Measurements from ENCODE around the gene RAD51B.

The RAD51B gene

GRCh38 chr14:68702578-68702977 is 883.0 kb downstream of the RAD51B start:
- DNase-seq, result no peak

DNA sequence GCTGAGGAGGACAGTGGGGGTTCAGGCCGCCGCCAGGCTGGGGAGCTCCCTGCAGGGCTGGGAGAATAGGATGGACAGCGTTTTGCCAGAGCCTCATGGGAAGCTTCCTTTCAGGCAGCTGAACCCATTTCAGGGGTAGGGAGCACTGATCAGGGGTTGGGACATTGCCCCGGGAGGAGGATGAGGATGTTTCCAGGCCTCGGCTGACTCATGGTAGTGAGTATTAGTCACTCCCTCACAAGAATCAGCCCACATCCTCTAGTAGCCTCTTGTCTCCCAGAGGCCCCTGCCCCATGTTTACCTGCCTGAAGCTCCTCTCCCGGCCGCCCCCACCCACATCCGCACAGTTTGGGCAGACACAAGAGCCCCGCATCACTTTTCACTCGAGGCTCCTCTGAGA is 883.5 kb downstream of the RAD51B start:
- DNase-seq, result no peak

- DNase-seq, result no peak
These were observed 885.4 kb downstream of the RAD51B start for GRCh38 chr14:68704736-68705720.

DNA sequence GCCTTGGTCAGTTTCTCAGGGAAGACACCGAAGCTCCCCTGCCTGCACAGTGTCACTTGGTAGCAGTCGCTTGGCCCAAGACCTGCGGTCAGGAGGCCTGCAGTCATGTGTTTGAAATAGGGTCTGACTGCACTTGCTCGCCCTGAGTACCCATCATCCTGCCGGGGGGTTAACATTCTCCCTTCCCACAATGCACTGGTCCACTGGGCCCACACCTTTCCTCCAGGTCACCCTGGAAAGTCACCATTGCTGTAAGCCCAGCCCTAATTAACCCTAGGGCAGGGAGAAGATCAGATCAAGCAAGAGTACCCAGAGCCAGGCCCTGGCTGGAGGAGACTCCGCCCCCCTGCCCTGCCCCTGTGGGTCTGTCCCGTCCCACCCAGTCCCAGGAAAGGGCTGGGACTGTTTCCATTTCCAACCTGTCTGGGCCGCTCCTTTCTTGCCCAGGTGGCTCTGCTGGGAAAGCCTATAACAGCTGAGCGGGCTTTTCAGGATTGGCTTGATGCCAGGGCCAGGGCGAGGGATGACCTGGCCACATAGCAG is 886.2 kb downstream of the RAD51B start:
- no peak for DNase-seq

DNA sequence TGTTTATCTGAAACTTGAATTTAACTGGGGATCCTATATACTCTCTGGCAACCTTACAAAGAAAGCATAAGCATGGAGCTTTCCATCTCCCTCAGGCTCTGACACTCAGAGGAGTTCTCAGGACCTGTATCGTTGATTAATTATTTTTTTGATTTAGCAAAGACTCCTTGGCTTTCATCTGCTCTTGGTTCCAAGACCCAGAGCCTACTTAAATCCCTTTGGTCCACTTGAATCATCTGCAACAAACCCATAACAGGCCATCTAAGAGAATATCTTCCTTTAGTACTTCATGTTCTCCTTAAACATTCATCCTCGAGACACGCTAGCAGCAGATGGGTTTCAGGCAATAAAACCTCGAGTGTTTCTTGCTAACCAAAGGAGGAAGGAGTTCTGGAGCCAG is 887.9 kb downstream of the RAD51B start:
- no peak for DNase-seq

- DNase-seq, result no peak
These were observed 888.8 kb downstream of the RAD51B start for GRCh38 chr14:68708343-68708742.

GRCh38 chr14:68709007-68709406 is 889.4 kb downstream of the RAD51B start:
- no peak for DNase-seq

DNA sequence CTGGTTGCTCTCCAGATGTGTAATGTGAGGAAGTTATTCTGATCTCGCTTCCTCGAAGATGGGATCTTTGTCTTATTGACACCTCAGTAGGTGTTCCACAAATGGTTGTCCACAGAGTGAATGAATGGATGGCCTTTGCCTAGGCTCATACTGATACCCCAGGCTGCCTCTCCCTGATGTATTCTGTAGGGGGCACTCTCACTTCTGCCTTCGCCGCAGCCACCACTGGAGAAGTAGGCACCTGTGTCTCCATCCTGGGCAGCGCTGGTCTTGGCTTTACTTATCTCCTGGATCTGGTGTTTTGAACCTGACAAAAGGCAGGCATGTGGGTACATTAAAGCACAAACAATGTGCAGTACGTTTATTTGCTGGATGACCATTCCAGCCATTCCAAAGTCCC is 891.2 kb downstream of the RAD51B start:
- DNase-seq, result no peak

DNA sequence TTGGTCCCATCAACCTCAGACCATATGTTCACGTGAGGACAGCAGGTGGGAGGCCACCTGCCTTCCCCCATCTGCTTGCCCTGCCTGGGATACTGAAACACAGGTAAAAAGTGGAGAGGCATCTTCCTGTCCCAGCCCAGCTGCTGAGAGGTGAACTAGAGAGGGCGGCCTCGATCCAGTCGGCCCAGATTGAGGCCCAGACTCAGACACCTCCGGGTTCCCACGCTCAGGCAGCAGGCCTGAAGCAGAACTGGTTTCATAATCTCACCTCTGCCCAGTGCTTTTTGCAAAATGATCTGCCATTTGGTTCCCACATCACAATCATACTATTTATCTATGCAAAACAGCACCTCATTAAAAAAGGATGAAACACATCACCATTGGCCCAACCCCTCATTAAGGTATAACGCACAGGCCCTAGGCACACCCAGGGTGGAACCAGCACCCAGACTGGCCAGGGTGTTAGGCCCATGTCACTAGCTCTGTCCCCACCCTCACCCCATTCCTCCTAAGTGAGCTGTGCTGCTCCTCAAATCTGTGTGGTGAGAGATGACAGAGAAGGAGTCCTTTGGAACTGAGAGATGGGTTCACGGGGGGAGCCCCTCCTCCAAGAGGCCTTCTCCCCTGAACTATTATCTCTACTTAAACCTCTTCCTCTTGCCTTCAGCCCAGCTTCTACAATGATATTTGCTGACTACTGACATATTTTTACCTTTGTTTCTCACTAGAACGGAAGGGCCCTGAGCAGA is 892.2 kb downstream of the RAD51B start:
- DNase-seq, result peak; percentile 10

GRCh38 chr14:68712703-68713370 is 893.3 kb downstream of the RAD51B start:
- no peak for DNase-seq

GRCh38 chr14:68713782-68714181 is 894.2 kb downstream of the RAD51B start:
- DNase-seq, result no peak

DNA sequence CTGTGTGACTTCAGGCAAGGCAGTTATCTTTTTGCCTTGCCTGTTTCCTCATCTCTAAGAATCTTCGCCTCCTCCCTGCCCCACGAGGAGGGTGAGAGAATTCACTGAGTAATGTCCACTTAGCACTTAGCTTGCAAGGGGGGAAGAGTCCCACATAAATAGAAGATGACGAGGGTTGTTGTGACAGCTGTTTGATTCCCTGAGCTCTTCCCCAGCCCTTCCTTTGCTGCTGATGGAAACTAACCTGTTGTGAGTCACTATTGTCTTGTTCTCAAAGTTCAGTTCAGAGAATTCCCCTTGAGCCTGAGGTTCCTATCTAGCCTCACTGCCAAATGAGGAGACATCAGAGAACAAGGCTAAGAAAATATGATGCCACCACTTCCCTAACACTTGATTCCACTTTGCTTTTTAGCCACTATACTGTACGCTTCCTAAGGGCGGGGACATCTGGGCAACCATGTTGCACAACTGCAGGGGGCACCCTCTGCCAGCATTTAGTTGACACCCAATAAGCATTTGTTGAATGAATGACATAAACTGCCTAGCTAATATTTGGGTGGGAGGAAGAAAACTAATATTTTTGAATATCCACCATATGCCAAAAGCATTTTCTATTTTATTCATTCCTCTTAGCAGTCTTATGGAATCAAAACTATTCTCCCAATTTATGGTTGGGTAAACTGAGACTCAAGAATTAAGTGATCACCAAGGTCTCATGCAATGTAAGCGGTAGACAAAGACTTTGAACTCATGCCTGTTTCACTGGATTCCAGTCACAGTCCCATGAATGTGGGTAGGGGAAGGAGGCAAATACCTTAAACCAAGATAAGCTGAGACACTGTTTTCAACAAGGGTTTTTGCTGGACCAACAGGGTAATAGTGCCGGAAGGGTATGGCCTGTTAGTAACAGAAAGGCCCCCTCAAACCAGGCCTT is 895.7 kb downstream of the RAD51B start:
- no peak for DNase-seq

GRCh38 chr14:68716698-68717097 is 897.1 kb downstream of the RAD51B start:
- no peak for DNase-seq

- DNase-seq, result no peak
These were observed 898.7 kb downstream of the RAD51B start for GRCh38 chr14:68718023-68718990.

DNA sequence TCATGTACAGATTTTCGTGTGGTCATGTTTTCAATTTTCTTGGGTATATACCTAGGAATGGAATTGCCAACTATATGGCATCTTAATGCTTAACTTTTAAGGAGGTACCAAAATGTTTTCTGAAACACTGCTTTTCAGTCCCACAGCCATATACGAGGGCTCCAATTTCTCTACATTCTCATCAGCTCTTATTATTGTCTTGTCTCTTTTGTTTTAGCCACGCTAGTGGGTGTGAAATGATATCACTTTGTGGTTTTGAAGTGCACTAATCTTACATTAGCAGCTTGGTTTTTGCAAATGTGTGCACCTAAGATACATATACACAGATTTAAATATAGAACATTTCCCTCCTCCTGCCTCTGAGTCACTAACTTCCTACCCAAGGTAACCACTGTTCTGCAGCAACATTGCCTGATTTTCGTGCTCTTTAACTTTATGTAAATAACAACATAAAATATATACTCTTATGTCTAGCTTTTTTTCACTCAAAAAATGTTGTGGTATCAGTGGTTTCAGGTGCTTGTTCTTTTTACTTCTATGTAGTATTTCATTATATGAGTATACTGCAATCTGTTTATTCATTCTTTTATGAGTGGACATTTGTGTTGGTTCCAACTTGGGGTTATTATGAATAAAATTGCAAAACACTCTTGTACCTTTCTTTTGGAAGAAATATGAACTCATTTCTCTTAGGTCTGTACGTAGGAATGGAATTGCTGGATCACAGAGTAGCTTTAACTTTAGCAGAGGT is 900.2 kb downstream of the RAD51B start:
- DNase-seq, result no peak

GRCh38 chr14:68722186-68722585 is 902.6 kb downstream of the RAD51B start:
- no peak for DNase-seq

- no peak for DNase-seq
These were observed 903.5 kb downstream of the RAD51B start for GRCh38 chr14:68722968-68723566.

- DNase-seq, result no peak
These were observed 904.3 kb downstream of the RAD51B start for GRCh38 chr14:68723808-68724268.

GRCh38 chr14:68724914-68725313 is 905.3 kb downstream of the RAD51B start:
- no peak for DNase-seq

Data from stimulated activated CD4-positive, alpha-beta T cell treated with anti-CD3 and anti-CD28 coated beads, Interleukin-4, amount 100 ng/mL, for 1 hour (primary cell).